Measurements from ENCODE around the gene TDRD10.

The TDRD10 gene

DNA sequence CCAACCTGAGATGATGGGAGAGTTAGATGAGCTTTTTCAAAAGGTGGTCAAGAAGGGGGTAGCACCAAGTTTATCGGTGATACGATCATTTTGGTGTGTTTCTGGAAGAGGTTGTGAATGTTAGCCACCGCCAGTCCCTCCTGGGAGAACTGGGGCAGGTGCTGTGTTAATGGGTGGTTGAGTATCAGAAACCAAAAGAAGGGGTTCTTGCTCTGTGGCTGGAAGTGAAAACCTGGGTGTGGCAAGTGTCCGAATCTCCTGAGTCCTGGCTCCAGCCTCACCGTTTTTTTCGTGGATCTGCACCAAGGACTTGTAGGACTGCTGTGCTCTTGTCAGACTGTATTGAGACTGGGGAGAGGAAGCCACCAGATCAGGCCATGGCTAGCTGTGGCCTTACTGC, 48.6 kb downstream of the TDRD10 start:
- no peak for DNase-seq (ENCODE audit: insufficient read length, low spot score)
- FAIRE-seq: no peak

DNA sequence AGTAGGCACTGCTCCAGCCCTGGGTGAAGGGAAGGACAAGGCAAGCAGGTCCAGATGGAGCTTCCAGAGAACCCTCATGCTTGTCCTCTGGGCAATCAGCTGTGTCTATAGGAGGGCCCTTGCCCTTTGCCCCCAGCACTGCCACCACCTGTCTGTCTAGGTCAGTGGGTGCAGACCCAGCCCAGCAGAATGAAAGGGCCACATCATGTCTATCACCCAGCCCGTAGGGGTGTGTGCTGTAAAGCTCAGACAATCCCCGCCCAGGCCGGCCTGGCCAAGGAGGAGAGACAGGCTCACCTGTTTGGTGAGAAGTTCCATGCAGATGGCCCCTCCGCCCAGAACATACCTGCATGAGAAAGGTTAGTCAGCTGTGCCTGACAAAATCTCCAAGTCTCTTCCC, 49.5 kb downstream of the TDRD10 start:
- no peak for DNase-seq (ENCODE audit: insufficient read length, low spot score)
- FAIRE-seq: no peak

DNA sequence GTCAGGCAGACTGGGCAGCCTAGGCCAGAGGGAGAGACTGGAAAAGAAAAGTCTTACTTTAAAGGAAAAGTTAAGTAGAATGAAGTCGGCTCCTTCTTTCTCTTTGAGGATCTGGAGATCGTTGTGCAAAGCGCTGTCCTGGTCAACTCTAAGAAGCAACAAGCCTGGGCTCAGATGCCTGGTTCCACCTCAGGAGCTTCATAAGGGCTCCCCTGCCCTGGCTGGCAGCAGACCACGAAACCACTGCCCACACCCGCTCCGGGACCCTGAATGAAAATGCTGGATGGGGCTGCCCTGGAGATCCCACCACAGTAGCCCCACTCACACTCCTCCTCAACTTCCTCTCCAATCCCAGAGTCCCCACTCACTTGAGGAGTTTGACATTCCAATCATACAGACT, 50.0 kb downstream of the TDRD10 start:
- no peak for FAIRE-seq
- DNase-seq (ENCODE audit: insufficient read length, low spot score): no peak

DNA sequence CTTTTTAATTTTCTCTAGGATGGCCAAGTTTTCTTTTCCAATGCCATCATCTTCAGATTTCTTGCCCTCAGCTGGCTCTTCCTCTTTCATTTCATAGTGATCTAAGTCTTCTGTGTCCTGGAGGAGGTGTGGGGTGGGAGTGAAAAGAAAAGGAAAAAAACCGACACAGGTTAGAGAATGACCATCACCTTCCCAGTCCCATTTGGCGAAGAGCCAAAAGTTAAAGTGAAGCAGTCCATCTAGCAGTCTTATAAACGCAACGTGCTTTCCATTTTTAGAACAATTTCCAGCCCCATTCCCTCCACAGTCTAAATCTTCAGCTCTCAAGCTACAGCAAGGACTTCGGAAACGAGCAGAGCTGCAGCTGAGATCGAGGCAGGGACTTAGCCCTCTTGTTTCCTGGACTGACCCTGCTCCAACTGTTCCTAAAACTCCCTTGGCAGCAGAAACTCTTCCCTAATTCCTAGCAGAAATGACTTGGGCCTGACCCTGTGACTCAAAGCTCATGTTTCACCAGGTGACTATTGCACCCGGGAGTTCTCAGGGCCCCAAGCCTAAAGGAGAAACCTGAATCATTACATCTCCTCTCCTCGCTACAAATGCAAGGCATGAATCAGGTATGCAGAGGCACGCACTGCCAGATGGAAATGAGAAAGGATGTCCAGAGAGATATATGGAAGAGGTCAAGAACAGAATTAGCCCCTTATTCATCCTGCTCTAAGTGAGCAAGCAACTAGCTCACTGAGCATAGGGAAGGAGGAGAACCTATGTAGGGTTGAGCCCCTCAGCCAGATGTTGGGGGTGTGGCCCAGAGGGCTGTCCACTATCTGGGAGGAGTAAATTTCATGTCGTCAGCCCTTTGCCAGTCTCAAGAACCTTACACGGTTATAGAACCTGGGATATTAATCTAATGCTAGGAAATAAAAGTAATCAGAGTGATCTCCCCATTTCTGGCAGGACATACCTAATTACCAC, 51.3 kb downstream of the TDRD10 start:
- no peak for FAIRE-seq
- no peak for DNase-seq (ENCODE audit: insufficient read length, low spot score)

DNA sequence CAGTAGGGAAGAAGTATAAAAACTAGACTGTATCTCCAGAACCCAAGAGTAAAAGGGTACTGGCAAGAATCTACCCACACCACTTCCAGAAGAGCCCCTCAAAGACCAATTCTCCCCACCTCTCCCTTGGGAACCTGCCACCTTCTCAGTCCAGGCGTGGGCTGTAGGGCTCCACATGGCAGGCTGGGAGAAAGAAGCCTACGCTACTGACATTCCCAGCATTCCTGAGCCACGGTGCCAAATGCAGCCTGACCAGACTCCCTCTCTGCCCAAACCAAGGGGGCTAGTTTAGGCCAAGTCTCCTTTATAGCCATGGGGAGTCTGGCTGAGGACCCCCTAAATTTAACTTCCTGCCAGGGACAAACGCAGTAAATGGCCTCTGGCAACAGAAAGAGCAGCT, 54.4 kb downstream of the TDRD10 start:
- DNase-seq (ENCODE audit: insufficient read length, low spot score) (no peak), FAIRE-seq (no peak)

DNA sequence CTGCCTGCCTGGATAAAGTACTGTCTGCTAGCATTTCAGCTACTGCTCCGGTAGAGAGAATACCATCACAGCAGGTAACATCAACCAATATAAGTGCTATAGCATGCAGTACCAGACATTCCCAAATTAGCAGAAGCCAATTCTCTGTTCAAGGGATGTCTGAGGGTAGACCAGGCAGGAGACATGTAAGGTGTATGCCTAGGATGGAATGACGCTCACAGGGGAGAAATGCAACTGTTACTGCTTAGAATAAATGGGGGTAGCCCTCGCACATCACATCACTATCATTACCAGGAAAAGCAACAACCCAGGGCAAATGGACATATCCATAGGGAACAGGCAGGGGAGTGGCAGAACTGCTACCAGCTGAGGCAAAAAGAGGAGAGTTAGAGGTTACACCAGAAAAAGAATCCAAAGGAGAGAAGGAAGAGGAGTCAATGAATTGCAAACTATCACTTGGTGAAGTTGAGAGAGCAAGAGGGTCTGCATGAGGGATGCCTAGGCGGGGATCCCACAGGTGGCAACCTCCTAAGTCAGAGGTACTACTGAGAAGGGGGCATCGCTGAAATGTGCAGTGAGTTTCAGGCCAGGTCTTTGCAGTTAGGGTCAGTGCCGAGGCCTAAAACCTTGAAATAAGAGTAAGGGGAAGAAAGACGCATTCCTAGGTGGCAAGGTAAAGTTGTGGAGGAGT, 55.4 kb downstream of the TDRD10 start:
- FAIRE-seq (no peak), DNase-seq (ENCODE audit: insufficient read length, low spot score) (no peak)

DNA sequence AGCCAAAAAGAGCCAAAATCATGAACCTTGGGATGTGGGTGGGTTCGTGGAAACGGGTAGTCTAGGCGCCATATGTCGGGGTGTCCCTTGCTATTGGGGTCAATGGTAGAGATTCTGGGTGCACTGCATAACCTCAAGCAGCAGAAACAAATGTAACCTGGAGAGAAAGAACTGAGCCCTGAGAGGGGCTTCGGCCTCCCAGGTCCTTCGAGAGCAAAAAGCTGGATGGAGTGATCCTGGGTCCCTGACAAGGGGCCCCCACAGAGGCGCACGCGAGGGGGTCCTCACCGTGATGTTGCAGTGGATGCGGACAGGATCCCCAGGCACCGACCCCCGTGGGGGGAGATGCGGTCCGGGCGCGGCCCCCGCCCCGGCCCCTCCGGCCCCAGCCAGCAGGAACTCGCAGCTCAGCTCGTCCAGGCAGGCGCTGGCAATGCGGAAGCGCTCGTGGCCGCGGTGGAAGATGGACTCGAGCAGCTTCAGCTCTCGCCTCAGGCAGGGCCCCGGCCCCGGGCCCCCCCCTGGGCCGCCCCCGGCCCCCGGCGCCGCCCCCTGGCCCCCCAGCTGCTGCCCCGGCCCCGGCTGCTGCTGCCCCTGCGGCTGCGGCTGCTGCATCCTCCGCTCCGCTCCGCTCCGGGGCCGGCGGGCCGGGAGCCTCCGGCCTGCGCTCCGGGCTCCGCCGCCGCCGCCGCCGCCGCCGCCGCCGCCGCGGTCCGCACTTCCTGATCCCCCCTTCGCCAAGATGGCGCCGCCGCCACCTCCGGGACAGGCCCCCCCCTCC, 56.1 kb downstream of the TDRD10 start, which contains the start of gene UBE2Q1:
TSS of gene UBE2Q1 (minus strand) at position 724 of the 781 bp plus-strand sequence. CDS start at position 615, 109 bp downstream.
- DNase-seq (ENCODE audit: insufficient read length, low spot score): no peak
- FAIRE-seq: no peak

DNA sequence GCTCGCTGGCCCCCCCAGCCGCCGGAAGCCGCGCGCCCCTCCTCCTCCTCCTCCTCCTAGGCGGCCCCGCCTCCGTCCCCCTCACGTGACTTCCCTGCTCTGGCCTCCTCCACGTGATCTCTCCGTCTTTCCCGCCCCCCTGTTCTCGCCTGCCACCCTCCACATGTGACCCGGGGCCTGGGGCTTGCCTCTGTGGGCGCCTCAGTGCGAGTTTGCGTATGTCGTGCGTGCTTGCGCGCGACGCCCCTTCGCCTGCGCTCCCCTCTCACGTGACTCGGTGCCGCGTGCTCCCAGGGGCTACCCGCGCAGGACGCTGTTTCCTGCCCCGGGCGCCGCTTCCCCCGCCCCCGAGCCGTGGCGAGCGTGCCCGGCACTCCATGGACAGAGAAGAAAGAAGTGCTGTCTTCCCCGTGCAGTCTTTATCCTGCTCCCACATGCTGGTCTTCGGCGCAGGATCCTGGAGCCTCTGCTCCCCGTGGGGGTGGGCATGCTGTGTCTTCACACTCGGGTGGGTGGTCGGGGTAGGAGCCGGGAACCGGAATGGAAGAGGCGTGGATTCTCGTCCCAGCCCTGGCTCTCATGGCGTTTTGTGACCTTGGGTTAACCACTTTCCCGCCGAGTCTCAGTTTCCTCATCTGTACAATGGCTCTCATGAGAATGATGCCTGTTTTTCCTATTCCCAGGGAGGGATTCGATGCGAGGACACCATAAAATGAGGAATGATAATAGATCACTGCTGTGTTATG, 56.9 kb downstream of the TDRD10 start:
- peak; percentile 94 for DNase-seq (ENCODE audit: insufficient read length, low spot score)
- FAIRE-seq: no peak

DNA sequence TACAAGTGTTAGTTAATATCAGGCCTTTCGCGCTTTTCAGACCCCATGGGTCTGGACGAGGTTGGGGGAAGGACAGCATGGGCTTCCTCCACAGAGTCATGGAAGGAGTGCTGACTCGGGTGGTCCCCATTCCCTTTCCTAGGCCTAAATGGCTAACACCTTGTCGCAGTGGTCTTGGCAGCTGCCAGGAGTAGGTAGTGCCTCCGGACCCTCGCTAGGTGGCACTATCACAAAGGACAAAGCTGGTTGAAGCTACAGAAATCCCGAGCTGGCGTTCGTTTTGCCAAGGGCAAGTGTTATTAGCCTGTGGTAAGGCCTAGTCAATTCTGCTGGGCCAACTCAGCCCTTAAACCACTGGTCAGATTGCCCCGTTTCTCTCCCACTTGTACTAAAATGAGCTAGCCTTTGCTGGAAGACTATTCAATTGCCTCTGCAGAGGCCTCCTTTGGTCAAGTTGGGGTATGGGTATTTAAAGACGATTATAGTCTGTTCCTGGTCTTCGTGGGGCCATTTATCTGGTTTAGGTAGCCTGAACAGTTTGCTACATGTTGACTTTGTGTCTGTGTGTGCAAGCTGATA, 57.5 kb downstream of the TDRD10 start:
- DNase-seq (ENCODE audit: insufficient read length, low spot score): peak; percentile 81
- no peak for FAIRE-seq

DNA sequence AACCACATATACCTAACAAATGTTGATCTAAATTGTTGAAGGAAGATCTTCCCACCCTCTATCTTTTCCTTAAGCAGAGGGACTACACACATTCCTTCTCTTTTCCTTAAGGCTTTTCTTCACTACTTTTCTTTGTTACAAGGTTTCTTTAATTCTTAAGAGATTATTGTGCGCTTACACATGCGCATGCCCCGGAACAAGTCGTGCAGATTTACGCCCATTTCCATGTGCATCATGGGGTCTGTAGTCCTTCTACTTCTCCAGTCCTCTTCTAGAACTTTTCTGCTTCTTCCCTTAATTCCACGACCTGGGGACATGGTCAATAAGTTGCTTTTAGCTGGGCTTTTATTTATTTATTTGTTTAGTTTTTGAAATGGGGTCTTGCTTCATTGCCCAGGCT, 63.9 kb downstream of the TDRD10 start:
- DNase-seq (ENCODE audit: insufficient read length, low spot score): no peak
- FAIRE-seq: no peak

DNA sequence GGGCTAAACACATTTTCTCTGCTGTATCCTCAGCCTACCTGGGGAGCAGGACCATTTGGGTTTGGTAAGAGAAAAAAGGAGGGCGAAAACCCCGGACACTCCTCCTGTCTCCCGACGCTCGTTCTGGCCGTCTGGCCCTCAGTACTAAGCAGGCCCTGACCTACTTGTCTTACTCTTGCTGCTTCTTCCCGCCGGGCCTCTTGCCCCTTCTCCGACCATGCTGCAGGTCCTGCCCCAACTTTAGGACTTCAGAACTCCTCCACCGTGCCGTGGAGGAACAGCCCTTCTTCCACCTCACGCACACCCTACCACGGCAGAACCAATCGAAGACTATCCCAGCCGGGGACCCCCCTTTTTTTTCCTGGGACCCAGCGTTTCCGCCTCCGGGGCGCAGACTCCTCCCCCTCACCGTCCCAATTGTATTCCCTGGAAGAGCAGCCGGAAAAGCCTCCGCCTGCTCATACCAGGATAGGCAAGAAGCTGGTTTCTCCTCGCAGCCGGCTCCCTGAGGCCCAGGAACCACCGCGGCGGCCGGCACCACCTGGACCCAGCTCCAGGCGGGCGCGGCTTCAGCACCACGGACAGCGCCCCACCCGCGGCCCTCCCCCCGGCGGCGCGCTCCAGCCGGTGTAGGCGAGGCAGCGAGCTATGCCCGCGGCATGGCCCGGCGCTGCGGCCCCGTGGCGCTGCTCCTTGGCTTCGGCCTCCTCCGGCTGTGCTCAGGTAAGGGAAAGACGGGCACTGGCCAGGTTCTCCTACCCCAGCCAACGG, 65.6 kb downstream of the TDRD10 start, which contains the start of gene CHRNB2:
TSS of gene CHRNB2 (plus strand) at position 393 of the 771 bp plus-strand sequence. CDS start at position 660, 267 bp downstream.
- FAIRE-seq: peak; percentile 58
- DNase-seq (ENCODE audit: insufficient read length, low spot score): peak; percentile 58

DNA sequence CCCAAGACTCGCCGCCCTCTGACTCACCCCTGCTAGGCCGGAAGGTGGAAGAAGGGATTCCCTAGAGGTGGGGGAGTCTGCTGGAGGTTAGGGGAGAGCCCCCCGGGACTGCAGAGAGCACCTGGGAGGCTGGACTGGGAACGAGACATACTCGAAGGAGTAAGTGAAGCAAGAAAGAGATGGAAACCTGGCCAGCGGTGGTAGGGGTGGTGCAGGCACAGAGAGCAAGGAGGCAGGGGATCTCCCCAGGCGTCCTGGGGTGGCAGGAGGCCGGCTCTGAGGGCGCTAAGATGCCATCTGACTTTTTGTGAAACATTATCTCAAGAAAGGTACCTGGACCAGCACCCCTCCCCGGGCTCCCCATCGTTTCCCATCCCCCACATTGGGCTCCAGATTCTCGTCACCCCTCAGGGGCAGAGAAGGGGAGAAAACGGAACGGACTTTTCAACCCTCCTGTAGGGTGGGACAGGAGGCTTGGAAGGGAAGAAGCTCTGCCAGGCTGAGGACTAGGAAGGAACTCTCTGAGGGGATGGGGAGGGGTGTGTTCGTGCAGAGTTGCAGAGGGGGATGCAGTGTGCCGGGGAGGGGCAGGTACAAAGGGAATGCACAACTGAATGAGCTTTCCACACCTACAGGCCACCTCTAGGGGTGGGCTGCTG, 66.3 kb downstream of the TDRD10 start:
- no peak for FAIRE-seq
- DNase-seq (ENCODE audit: insufficient read length, low spot score): no peak

DNA sequence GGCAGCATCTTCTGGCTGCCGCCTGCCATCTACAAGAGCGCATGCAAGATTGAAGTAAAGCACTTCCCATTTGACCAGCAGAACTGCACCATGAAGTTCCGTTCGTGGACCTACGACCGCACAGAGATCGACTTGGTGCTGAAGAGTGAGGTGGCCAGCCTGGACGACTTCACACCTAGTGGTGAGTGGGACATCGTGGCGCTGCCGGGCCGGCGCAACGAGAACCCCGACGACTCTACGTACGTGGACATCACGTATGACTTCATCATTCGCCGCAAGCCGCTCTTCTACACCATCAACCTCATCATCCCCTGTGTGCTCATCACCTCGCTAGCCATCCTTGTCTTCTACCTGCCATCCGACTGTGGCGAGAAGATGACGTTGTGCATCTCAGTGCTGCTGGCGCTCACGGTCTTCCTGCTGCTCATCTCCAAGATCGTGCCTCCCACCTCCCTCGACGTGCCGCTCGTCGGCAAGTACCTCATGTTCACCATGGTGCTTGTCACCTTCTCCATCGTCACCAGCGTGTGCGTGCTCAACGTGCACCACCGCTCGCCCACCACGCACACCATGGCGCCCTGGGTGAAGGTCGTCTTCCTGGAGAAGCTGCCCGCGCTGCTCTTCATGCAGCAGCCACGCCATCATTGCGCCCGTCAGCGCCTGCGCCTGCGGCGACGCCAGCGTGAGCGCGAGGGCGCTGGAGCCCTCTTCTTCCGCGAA, 69.4 kb downstream of the TDRD10 start:
- DNase-seq (ENCODE audit: insufficient read length, low spot score) (no peak), FAIRE-seq (no peak)

DNA sequence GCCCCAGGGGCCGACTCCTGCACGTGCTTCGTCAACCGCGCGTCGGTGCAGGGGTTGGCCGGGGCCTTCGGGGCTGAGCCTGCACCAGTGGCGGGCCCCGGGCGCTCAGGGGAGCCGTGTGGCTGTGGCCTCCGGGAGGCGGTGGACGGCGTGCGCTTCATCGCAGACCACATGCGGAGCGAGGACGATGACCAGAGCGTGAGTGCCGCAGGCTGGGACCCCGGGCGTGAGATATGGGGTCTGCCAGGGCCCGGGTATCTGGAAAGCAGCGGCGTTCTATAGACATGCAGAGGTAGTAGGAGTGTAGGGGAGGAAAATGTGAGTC, 69.9 kb downstream of the TDRD10 start:
- FAIRE-seq: no peak

DNA sequence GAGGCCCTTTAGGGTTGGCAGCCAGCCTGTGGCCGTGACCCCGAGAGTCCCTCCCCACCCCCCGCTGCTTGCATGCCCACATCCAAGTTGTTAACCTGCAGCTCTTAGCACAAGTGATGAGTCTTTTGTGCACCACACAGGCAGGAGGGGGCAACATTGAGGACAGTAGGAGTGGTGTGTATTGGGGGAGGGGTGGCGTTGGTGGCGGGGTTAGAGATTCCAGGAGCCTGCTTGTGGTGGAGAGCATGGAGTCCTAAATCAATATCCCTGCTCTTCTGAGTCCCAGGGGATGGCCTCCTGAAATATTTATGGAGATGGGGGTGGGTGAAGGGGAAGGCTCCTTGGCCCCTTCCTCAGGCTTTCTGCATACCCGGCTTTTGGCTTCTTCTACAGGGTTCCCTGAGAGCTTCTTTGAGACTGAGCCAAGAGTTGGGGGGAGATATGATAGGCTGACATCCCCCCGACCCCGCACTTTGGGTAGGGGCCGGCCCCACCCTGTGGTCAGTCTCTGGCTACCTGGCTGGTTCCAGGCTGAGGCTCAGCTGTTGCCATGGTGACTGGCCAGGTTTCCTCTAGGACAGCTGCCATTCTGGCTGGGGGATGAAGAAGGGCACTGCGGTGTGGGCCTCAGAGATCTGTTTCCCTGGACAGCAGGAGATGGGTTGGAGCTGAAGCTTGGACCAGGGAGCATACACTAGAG, 70.6 kb downstream of the TDRD10 start:
- FAIRE-seq (no peak), DNase-seq (ENCODE audit: insufficient read length, low spot score) (no peak)

More for the DNA sequence above, 69.9 kb downstream of the TDRD10 start:
- no peak for DNase-seq (ENCODE audit: insufficient read length, low spot score)

DNA sequence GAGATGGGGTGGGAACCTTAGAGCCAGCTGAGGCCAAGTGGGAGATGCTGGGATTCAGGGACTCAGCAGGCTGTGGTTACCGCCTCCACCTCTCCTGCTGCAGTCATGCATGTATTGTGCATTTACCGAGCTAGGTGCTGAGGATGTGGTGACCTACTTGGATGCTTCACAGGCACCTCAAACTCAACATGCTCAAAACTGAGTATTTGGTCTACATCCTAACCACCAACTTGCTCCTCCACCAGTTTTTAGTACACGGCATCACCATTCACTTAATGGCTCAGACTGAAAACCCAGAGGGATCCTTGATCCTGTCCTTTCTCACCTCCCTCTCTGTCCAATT, 71.1 kb downstream of the TDRD10 start:
- FAIRE-seq (no peak), DNase-seq (ENCODE audit: insufficient read length, low spot score) (no peak)

DNA sequence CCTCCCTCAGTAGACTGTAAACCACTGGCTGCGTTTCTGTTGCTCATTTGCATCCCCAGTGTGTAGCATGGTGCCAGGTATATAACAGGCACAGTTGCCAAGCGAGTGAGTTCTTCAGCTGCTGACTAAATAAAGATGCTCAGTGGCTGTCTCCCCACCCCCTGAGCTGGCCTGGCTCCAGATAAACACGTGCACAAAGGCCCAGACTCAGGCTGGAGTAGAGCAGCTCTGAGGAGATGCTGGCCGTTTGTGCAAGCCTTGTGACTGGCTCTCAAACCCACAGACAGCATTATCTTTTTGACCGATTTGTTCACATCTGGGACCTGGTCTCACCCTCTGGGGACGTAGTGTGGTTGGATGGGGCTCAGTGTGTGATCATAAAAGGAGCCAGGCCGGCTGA, 72.7 kb downstream of the TDRD10 start:
- no peak for FAIRE-seq

More for the DNA sequence above, 72.7 kb downstream of the TDRD10 start:
- DNase-seq (ENCODE audit: insufficient read length, low spot score): no peak
